ENCODE measurements around the gene DNAJC3. TPM values are rescaled to one million over a fixed set of nuclear protein-coding genes. Genes with fewer than 3 reads are reported as not detected.

DNAJC3 gene
- total RNA-seq, 2 experiments from 2014 or later = 15.9 to 16.8 TPM

GRCh38 chr13:95740979-95741320, 64.0 kb downstream of the DNAJC3 start:
- no peak for ATAC-seq
- Mint-ChIP-seq H3K36me3 (ENCODE audit: low read depth) (peaks cover 11% of the 10 kb centered on the region), H3K4me1 (ENCODE audit: low read depth) (peaks cover 19% of the 10 kb centered on the region), H3K27ac (no peak overlapping the region), H3K9me3 (peaks cover 1% of the 10 kb centered on the region), H3K27me3 (no peaks in the 10 kb centered on the region), H3K4me3 (no peak overlapping the region)
- TF ChIP-seq, protein P1, sequence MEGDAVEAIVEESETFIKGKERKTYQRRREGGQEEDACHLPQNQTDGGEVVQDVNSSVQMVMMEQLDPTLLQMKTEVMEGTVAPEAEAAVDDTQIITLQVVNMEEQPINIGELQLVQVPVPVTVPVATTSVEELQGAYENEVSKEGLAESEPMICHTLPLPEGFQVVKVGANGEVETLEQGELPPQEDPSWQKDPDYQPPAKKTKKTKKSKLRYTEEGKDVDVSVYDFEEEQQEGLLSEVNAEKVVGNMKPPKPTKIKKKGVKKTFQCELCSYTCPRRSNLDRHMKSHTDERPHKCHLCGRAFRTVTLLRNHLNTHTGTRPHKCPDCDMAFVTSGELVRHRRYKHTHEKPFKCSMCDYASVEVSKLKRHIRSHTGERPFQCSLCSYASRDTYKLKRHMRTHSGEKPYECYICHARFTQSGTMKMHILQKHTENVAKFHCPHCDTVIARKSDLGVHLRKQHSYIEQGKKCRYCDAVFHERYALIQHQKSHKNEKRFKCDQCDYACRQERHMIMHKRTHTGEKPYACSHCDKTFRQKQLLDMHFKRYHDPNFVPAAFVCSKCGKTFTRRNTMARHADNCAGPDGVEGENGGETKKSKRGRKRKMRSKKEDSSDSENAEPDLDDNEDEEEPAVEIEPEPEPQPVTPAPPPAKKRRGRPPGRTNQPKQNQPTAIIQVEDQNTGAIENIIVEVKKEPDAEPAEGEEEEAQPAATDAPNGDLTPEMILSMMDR (IDR thresholded peaks at IDR 0.05) = no peak
- ChIA-PET POLR2A (no interaction called here), CTCF (no interaction called here)
- intact Hi-C loops (cut with micrococcal nuclease) = no loop called here
- no peak for DNase-seq

GRCh38 chr13:95741584-95742563, 64.9 kb downstream of the DNAJC3 start:
- H3K4me3 Mint-ChIP-seq = no peak overlapping the region
- ChIA-PET CTCF (no interaction called here), POLR2A (no interaction called here)
- H3K27ac Mint-ChIP-seq = no peak overlapping the region
- H3K4me1 Mint-ChIP-seq (ENCODE audit: low read depth) = peaks cover 19% of the 10 kb centered on the region
- intact Hi-C loops (cut with micrococcal nuclease) = no loop called here
- H3K9me3 Mint-ChIP-seq = no peaks in the 10 kb centered on the region
- peaks cover 10% of the 10 kb centered on the region for H3K36me3 Mint-ChIP-seq (ENCODE audit: low read depth)
- TF ChIP-seq, protein P1 (IDR thresholded peaks at IDR 0.05) = no peak
- DNase-seq (no peak), ATAC-seq (no peak)
- no peaks in the 10 kb centered on the region for H3K27me3 Mint-ChIP-seq

GRCh38 chr13:95743192-95743591, 66.3 kb downstream of the DNAJC3 start:
- Mint-ChIP-seq H3K4me1 (ENCODE audit: low read depth) (peaks cover 21% of the 10 kb centered on the region), H3K36me3 (ENCODE audit: low read depth) (peaks cover 10% of the 10 kb centered on the region), H3K27ac (no peak overlapping the region), H3K4me3 (no peak overlapping the region), H3K9me3 (no peaks in the 10 kb centered on the region), H3K27me3 (no peaks in the 10 kb centered on the region)
- ATAC-seq (no peak), DNase-seq (no peak)
- intact Hi-C loops (cut with micrococcal nuclease) = no loop called here
- TF ChIP-seq, protein P1 (IDR thresholded peaks at IDR 0.05) = no peak
- ChIA-PET CTCF (no interaction called here), POLR2A (no interaction called here)

- no peaks in the 10 kb centered on the region for H3K27me3 Mint-ChIP-seq
- no peaks in the 10 kb centered on the region for H3K9me3 Mint-ChIP-seq
- peaks cover 6% of the 10 kb centered on the region for H3K36me3 Mint-ChIP-seq (ENCODE audit: low read depth)
- H3K4me3 Mint-ChIP-seq = no peak overlapping the region
- H3K27ac Mint-ChIP-seq = no peak overlapping the region
- DNase-seq (no peak), ATAC-seq (no peak)
- CTCF ChIA-PET = no interaction called here
- TF ChIP-seq, protein P1 (IDR thresholded peaks at IDR 0.05) = no peak
- intact Hi-C loops (cut with micrococcal nuclease) = no loop called here
- POLR2A ChIA-PET = no interaction called here
- H3K4me1 Mint-ChIP-seq (ENCODE audit: low read depth) = peaks cover 22% of the 10 kb centered on the region
Observed at GRCh38 chr13:95745289-95745688, 68.3 kb downstream of the DNAJC3 start.

GRCh38 chr13:95745752-95746151, 68.8 kb downstream of the DNAJC3 start:
- Mint-ChIP-seq H3K9me3 (no peaks in the 10 kb centered on the region), H3K4me3 (no peak overlapping the region), H3K27ac (no peak overlapping the region), H3K36me3 (ENCODE audit: low read depth) (peaks cover 5% of the 10 kb centered on the region), H3K27me3 (no peaks in the 10 kb centered on the region), H3K4me1 (ENCODE audit: low read depth) (peaks cover 22% of the 10 kb centered on the region)
- ATAC-seq (no peak), DNase-seq (no peak)
- TF ChIP-seq, protein P1 (IDR thresholded peaks at IDR 0.05) = no peak
- ChIA-PET CTCF (interaction anchor here (1.5 kb wide), 1 partner anchor 14 kb away, joined by 3 read pairs; no protein-coding TSS in a partner anchor), POLR2A (no interaction called here)
- intact Hi-C loops (cut with micrococcal nuclease) = no loop called here
